WTC11 (cell line): Measurements from ENCODE around the gene OBSCN. TPM values are rescaled to one million over a fixed set of nuclear protein-coding genes. Genes with fewer than 3 reads are reported as not detected.

Experiments
- ATAC-seq: fragments of 200-7000 bp; cut with Tn5 transposase; 2 replicates; pipeline ENCODE4 v1.10.0; 2021; ENCODE audit warnings: mild to moderate bottlenecking, moderate library complexity
- CTCF ChIA-PET: fragments of 300-600 bp; sonication (Branson Sonifier 250); formaldehyde crosslinking; loops from one replicate; lab custom pipeline; 2021; ENCODE audit warnings: antibody characterized with exemption; lab: Charles Lee
- POLR2A ChIA-PET: fragments of 350-600 bp; sonication (Branson Sonifier 250); formaldehyde crosslinking; loops from one replicate; lab custom pipeline; 2021; ENCODE audit warnings: antibody characterized with exemption; lab: Charles Lee
- DNase-seq: peaks from one replicate; pipeline ENCODE4 v3.0.0; 2021; ENCODE audit warnings: low spot score
- H3K27ac Mint-ChIP-seq: 2 replicates; pipeline ENCODE4 v1.8.0; 2021; ENCODE audit warnings: mixed read lengths
- H3K27me3 Mint-ChIP-seq: 2 replicates; pipeline ENCODE4 v1.8.0; 2021; ENCODE audit warnings: low read depth, mild to moderate bottlenecking, moderate library complexity, mixed read lengths
- H3K36me3 Mint-ChIP-seq: 2 replicates; pipeline ENCODE4 v1.8.0; 2021; ENCODE audit warnings: mixed read lengths
- H3K4me1 Mint-ChIP-seq: 2 replicates; pipeline ENCODE4 v1.8.0; 2022; ENCODE audit warnings: mixed read lengths
- H3K4me3 Mint-ChIP-seq: 2 replicates; pipeline ENCODE4 v1.8.0; 2021; ENCODE audit warnings: mild to moderate bottlenecking, moderate library complexity, mixed read lengths
- H3K9me3 Mint-ChIP-seq: 2 replicates; pipeline ENCODE4 v1.8.0; 2021; ENCODE audit warnings: mixed read lengths
- ATF3 ChIP-seq: sonication (generic); formaldehyde crosslinking; conservative IDR thresholded peaks from 2 replicates; pipeline ENCODE4 v1.8.1; 2022; ENCODE audit warnings: mild to moderate bottlenecking, missing genetic modification reagents
- ATF6 ChIP-seq: sonication (generic); formaldehyde crosslinking; IDR thresholded peaks from 2 replicates; pipeline ENCODE4 v1.8.1; 2023; ENCODE audit warnings: mild to moderate bottlenecking, missing genetic modification reagents
- ERG ChIP-seq: fragments of 250-450 bp; sonication (Bioruptor Pico); IDR thresholded peaks from 2 replicates; pipeline ENCODE4 v1.8.0; 2021; ENCODE audit warnings: mild to moderate bottlenecking
- ETV6 ChIP-seq: sonication (generic); formaldehyde crosslinking; IDR thresholded peaks from 2 replicates; pipeline ENCODE4 v1.8.1; 2022; ENCODE audit warnings: mild to moderate bottlenecking, missing genetic modification reagents
- FOXP1 ChIP-seq: sonication (generic); formaldehyde crosslinking; IDR thresholded peaks from 2 replicates; pipeline ENCODE4 v1.8.0; 2022; ENCODE audit warnings: missing genetic modification reagents, mild to moderate bottlenecking, moderate library complexity, borderline replicate concordance
- HMGXB4 ChIP-seq: sonication (generic); formaldehyde crosslinking; IDR thresholded peaks from 2 replicates; pipeline ENCODE4 v1.8.1; 2023; ENCODE audit warnings: mild to moderate bottlenecking, moderate library complexity, missing genetic modification reagents
- MXD4 ChIP-seq: fragments of 250-450 bp; sonication (Bioruptor Pico); IDR thresholded peaks from 2 replicates; pipeline ENCODE4 v1.8.0; 2021; ENCODE audit warnings: mild to moderate bottlenecking, moderate library complexity, borderline replicate concordance
- NFE2L1 ChIP-seq: sonication (generic); formaldehyde crosslinking; IDR thresholded peaks from 2 replicates; pipeline ENCODE4 v1.8.1; 2023; ENCODE audit warnings: missing genetic modification reagents
- NR2C2 ChIP-seq: sonication (generic); formaldehyde crosslinking; IDR thresholded peaks from 2 replicates; pipeline ENCODE4 v1.8.0; 2022; ENCODE audit warnings: mild to moderate bottlenecking, missing genetic modification reagents
- OVOL2 ChIP-seq: fragments of 250-450 bp; sonication (Bioruptor Pico); IDR thresholded peaks from 2 replicates; pipeline ENCODE4 v1.9.0; 2021; ENCODE audit warnings: mild to moderate bottlenecking, borderline replicate concordance
- PRRX2 ChIP-seq: fragments of 250-450 bp; sonication (Bioruptor Pico); IDR thresholded peaks from 2 replicates; pipeline ENCODE4 v1.8.0; 2021; ENCODE audit warnings: mild to moderate bottlenecking
- SMAD3 ChIP-seq: sonication (generic); formaldehyde crosslinking; IDR thresholded peaks from 2 replicates; pipeline ENCODE4 v1.8.0; 2022; ENCODE audit warnings: missing genetic modification reagents, mild to moderate bottlenecking, borderline replicate concordance
- TCF7 ChIP-seq: sonication (generic); formaldehyde crosslinking; IDR thresholded peaks from 2 replicates; pipeline ENCODE4 v1.8.0; 2022; ENCODE audit warnings: mild to moderate bottlenecking, low read depth, missing genetic modification reagents, moderate library complexity
- USF1 ChIP-seq: sonication (generic); formaldehyde crosslinking; IDR thresholded peaks from 2 replicates; pipeline ENCODE4 v1.8.0; 2022; ENCODE audit warnings: mild to moderate bottlenecking, missing genetic modification reagents
- ZBTB21 ChIP-seq: sonication (generic); formaldehyde crosslinking; IDR thresholded peaks from 2 replicates; pipeline ENCODE4 v1.8.1; 2023; ENCODE audit warnings: mild to moderate bottlenecking, missing genetic modification reagents, borderline replicate concordance
- ZNF138 ChIP-seq: sonication (generic); formaldehyde crosslinking; conservative IDR thresholded peaks from 2 replicates; pipeline ENCODE4 v1.8.1; 2022; ENCODE audit warnings: mild to moderate bottlenecking, moderate library complexity, missing genetic modification reagents
- ZNF396 ChIP-seq: fragments of 250-450 bp; sonication (Bioruptor Pico); IDR thresholded peaks from 2 replicates; pipeline ENCODE4 v1.8.0; 2021; ENCODE audit warnings: mild to moderate bottlenecking, moderate library complexity, borderline replicate concordance
- ZNF423 ChIP-seq: fragments of 250-450 bp; sonication (Bioruptor Pico); IDR thresholded peaks from 2 replicates; pipeline ENCODE4 v2.1.2; 2022; ENCODE audit warnings: mild to moderate bottlenecking, moderate library complexity
- ZNF671 ChIP-seq: fragments of 250-450 bp; sonication (Bioruptor Pico); IDR thresholded peaks from 2 replicates; pipeline ENCODE4 v1.8.0; 2021; ENCODE audit warnings: mild to moderate bottlenecking
- ZSCAN18 ChIP-seq: fragments of 250-450 bp; sonication (Bioruptor Pico); IDR thresholded peaks from 2 replicates; pipeline ENCODE4 v2.1.2; 2022; ENCODE audit warnings: mild to moderate bottlenecking, moderate library complexity
- total RNA-seq: library from RNA; stranded (reverse); gene quantifications from 3 replicates; pipeline ENCODE4 v1.2.3, GENCODE V29; 2021
- TF ChIP-seq, protein P1 (sequence below): sonication (generic); formaldehyde crosslinking; IDR thresholded peaks from 2 replicates; pipeline ENCODE4 v1.8.1; 2022; ENCODE audit warnings: mild to moderate bottlenecking, moderate library complexity, missing genetic modification reagents

Gene OBSCN
- total RNA-seq, 1 experiment from 2014 or later = 38.8 TPM

DNA sequence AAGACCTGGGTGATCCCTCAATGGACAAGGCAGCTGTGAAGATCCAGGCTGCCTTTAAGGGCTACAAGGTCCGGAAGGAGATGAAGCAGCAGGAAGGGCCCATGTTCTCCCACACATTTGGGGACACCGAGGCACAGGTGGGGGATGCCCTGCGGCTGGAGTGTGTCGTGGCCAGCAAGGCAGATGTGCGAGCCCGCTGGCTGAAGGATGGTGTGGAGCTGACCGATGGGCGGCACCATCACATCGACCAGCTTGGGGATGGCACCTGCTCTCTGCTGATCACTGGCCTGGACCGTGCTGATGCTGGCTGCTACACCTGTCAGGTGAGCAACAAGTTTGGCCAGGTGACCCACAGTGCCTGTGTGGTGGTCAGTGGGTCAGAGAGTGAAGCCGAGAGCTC lies 113.6 kb downstream of the OBSCN start:
- ATAC-seq = no peak
- no peaks in the 10 kb centered on the region for H3K9me3 Mint-ChIP-seq

DNA sequence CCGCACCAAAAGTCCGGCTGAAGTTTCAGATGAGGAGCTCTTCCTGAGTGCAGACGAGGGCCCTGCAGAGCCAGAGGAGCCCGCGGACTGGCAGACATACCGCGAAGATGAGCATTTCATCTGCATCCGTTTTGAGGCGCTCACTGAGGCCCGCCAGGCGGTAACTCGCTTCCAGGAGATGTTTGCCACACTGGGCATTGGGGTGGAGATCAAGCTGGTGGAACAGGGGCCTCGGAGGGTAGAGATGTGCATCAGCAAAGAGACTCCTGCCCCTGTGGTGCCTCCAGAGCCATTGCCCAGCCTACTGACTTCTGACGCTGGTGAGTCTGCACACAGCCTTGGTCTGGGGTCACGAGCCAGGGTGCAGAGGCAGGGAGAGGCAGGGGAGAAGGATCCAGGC lies 114.1 kb downstream of the OBSCN start:
- no peak overlapping the region for H3K4me3 Mint-ChIP-seq
- DNase-seq (no peak), ATAC-seq (no peak)
- no peaks in the 10 kb centered on the region for H3K27me3 Mint-ChIP-seq
- H3K4me1 Mint-ChIP-seq = peaks cover 8% of the 10 kb centered on the region
- peaks cover 24% of the 10 kb centered on the region for H3K36me3 Mint-ChIP-seq
- TF ChIP-seq ATF3 (CRISPR knock-in tag) (no peak), ETV6 (CRISPR knock-in tag) (no peak), ZNF423 (CRISPR knock-in tag) (no peak), ZNF396 (no peak), HMGXB4 (CRISPR knock-in tag) (no peak), MXD4 (no peak), ATF6 (CRISPR knock-in tag) (no peak), ZNF138 (CRISPR knock-in tag) (no peak), USF1 (CRISPR knock-in tag) (no peak), SMAD3 (CRISPR knock-in tag) (no peak), NR2C2 (no peak)
- TF ChIP-seq, protein P1, sequence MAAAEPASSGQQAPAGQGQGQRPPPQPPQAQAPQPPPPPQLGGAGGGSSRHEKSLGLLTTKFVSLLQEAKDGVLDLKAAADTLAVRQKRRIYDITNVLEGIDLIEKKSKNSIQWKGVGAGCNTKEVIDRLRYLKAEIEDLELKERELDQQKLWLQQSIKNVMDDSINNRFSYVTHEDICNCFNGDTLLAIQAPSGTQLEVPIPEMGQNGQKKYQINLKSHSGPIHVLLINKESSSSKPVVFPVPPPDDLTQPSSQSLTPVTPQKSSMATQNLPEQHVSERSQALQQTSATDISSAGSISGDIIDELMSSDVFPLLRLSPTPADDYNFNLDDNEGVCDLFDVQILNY (CRISPR knock-in tag) = no peak
- no peaks in the 10 kb centered on the region for H3K9me3 Mint-ChIP-seq
- CTCF ChIA-PET = no interaction called here
- no peak overlapping the region for H3K27ac Mint-ChIP-seq
- POLR2A ChIA-PET = no interaction called here

More for the DNA sequence above, 113.6 kb downstream of the OBSCN start:
- Mint-ChIP-seq H3K27me3 (no peaks in the 10 kb centered on the region), H3K27ac (no peak overlapping the region), H3K4me1 (peaks cover 8% of the 10 kb centered on the region), H3K36me3 (peaks cover 24% of the 10 kb centered on the region), H3K4me3 (no peak overlapping the region)
- ChIA-PET CTCF (no interaction called here), POLR2A (interaction anchor here (0.6 kb wide), 1 partner anchor 85 kb away, joined by 7 read pairs; the partner anchor contains the start of gene TRIM11)
- TF ChIP-seq ZBTB21 = no peak
- no peak for TF ChIP-seq TCF7 (CRISPR knock-in tag)
- no peak for TF ChIP-seq ZSCAN18 (CRISPR knock-in tag)
- TF ChIP-seq PRRX2 (CRISPR knock-in tag) = no peak
- TF ChIP-seq ZNF396 = no peak
- TF ChIP-seq ERG (CRISPR knock-in tag) = no peak
- TF ChIP-seq, protein P1 (CRISPR knock-in tag) = no peak
- TF ChIP-seq NFE2L1 (CRISPR knock-in tag) = no peak
- no peak for TF ChIP-seq FOXP1 (CRISPR knock-in tag)
- no peak for TF ChIP-seq ZNF671 (CRISPR knock-in tag)
- TF ChIP-seq OVOL2 (CRISPR knock-in tag) = no peak
- DNase-seq = no peak
